ENCODE data around the gene TVP23A.
"Not testable (repeated sequence)": the region's sequence is repeated elsewhere in the genome, so short reads cannot be mapped to it uniquely, and the experiment has no call there.

TVP23A gene

GRCh38 chr16:10820546-10820945 is 2.0 kb upstream of the TVP23A start:
- Histone ChIP-seq H3K36me3 (ENCODE audit: control insufficient read depth in 1 of 2, insufficient read depth in 2 of 2, low read length in 2 of 2) (no peaks in the 10 kb centered on the region), H3K4me3 (ENCODE audit: low read depth in 1 of 2, low read length in 2 of 2) (no peak overlapping the region), H3K4me1 (ENCODE audit: control insufficient read depth in 1 of 2, insufficient read depth in 2 of 2, low read length in 2 of 2) (peaks cover 0 to 4% of the 10 kb centered on the region in 2 donors), H3K27me3 (ENCODE audit: low read depth, low read length) (no peaks in the 10 kb centered on the region), H3K27ac (ENCODE audit: low read length) (no peak overlapping the region), H3K9me3 (ENCODE audit: control insufficient read depth in 1 of 2, low read length in 2 of 2) (no peaks in the 10 kb centered on the region)

GRCh38 chr16:10817514-10817913 is 1.1 kb downstream of the TVP23A start:
- Histone ChIP-seq H3K4me3 (ENCODE audit: low read depth in 1 of 2, low read length in 2 of 2) (peak overlapping the region in 1 of 2 donors; percentile 59), H3K9me3 (ENCODE audit: control insufficient read depth in 1 of 2, low read length in 2 of 2) (no peaks in the 10 kb centered on the region), H3K27me3 (ENCODE audit: low read depth, low read length) (no peaks in the 10 kb centered on the region), H3K36me3 (ENCODE audit: control insufficient read depth in 1 of 2, insufficient read depth in 2 of 2, low read length in 2 of 2) (no peaks in the 10 kb centered on the region), H3K27ac (ENCODE audit: low read length) (no peak overlapping the region), H3K4me1 (ENCODE audit: control insufficient read depth in 1 of 2, insufficient read depth in 2 of 2, low read length in 2 of 2) (peaks cover 0 to 4% of the 10 kb centered on the region in 2 donors)

GRCh38 chr16:10813099-10813455 is 5.5 kb downstream of the TVP23A start:
- Histone ChIP-seq H3K27ac (ENCODE audit: low read length) (no peak overlapping the region), H3K27me3 (ENCODE audit: low read depth, low read length) (no peaks in the 10 kb centered on the region), H3K4me3 (ENCODE audit: low read depth in 1 of 2, low read length in 2 of 2) (no peak overlapping the region), H3K36me3 (ENCODE audit: control insufficient read depth in 1 of 2, insufficient read depth in 2 of 2, low read length in 2 of 2) (no peaks in the 10 kb centered on the region), H3K9me3 (ENCODE audit: control insufficient read depth in 1 of 2, low read length in 2 of 2) (no peaks in the 10 kb centered on the region), H3K4me1 (ENCODE audit: control insufficient read depth in 1 of 2, insufficient read depth in 2 of 2, low read length in 2 of 2) (no peaks in the 10 kb centered on the region)

GRCh38 chr16:10812312-10813098 is 6.1 kb downstream of the TVP23A start:
- no peak overlapping the region for H3K4me3 ChIP-seq (ENCODE audit: low read depth in 1 of 2, low read length in 2 of 2)
- H3K36me3 ChIP-seq (ENCODE audit: control insufficient read depth in 1 of 2, insufficient read depth in 2 of 2, low read length in 2 of 2): no peaks in the 10 kb centered on the region
- no peaks in the 10 kb centered on the region for H3K4me1 ChIP-seq (ENCODE audit: control insufficient read depth in 1 of 2, insufficient read depth in 2 of 2, low read length in 2 of 2)
- H3K27me3 ChIP-seq (ENCODE audit: low read depth, low read length): no peaks in the 10 kb centered on the region
- no peak overlapping the region for H3K27ac ChIP-seq (ENCODE audit: low read length)
- H3K9me3 ChIP-seq (ENCODE audit: control insufficient read depth in 1 of 2, low read length in 2 of 2): no peaks in the 10 kb centered on the region

GRCh38 chr16:10809706-10810105 is 8.9 kb downstream of the TVP23A start:
- H3K4me3 ChIP-seq (ENCODE audit: low read depth in 1 of 2, low read length in 2 of 2): no peak overlapping the region
- H3K9me3 ChIP-seq (ENCODE audit: control insufficient read depth in 1 of 2, low read length in 2 of 2): no peaks in the 10 kb centered on the region
- H3K4me1 ChIP-seq (ENCODE audit: control insufficient read depth in 1 of 2, insufficient read depth in 2 of 2, low read length in 2 of 2): no peaks in the 10 kb centered on the region
- H3K27me3 ChIP-seq (ENCODE audit: low read depth, low read length): no peaks in the 10 kb centered on the region
- H3K36me3 ChIP-seq (ENCODE audit: control insufficient read depth in 1 of 2, insufficient read depth in 2 of 2, low read length in 2 of 2): no peaks in the 10 kb centered on the region
- H3K27ac ChIP-seq (ENCODE audit: low read length): no peak overlapping the region

GRCh38 chr16:10808850-10809249 is 9.7 kb downstream of the TVP23A start:
- Histone ChIP-seq H3K27me3 (ENCODE audit: low read depth, low read length) (no peaks in the 10 kb centered on the region), H3K4me1 (ENCODE audit: control insufficient read depth in 1 of 2, insufficient read depth in 2 of 2, low read length in 2 of 2) (no peaks in the 10 kb centered on the region), H3K4me3 (ENCODE audit: low read depth in 1 of 2, low read length in 2 of 2) (no peak overlapping the region), H3K36me3 (ENCODE audit: control insufficient read depth in 1 of 2, insufficient read depth in 2 of 2, low read length in 2 of 2) (no peaks in the 10 kb centered on the region), H3K9me3 (ENCODE audit: control insufficient read depth in 1 of 2, low read length in 2 of 2) (no peaks in the 10 kb centered on the region), H3K27ac (ENCODE audit: low read length) (no peak overlapping the region)

GRCh38 chr16:10808218-10808617 is 10.4 kb downstream of the TVP23A start:
- Histone ChIP-seq H3K4me3 (ENCODE audit: low read depth in 1 of 2, low read length in 2 of 2) (no peak overlapping the region), H3K36me3 (ENCODE audit: control insufficient read depth in 1 of 2, insufficient read depth in 2 of 2, low read length in 2 of 2) (no peaks in the 10 kb centered on the region), H3K4me1 (ENCODE audit: control insufficient read depth in 1 of 2, insufficient read depth in 2 of 2, low read length in 2 of 2) (no peaks in the 10 kb centered on the region), H3K9me3 (ENCODE audit: control insufficient read depth in 1 of 2, low read length in 2 of 2) (no peaks in the 10 kb centered on the region), H3K27me3 (ENCODE audit: low read depth, low read length) (no peaks in the 10 kb centered on the region), H3K27ac (ENCODE audit: low read length) (no peak overlapping the region)

- Histone ChIP-seq H3K36me3 (ENCODE audit: control insufficient read depth in 1 of 2, insufficient read depth in 2 of 2, low read length in 2 of 2) (no peaks in the 10 kb centered on the region), H3K27ac (ENCODE audit: low read length) (no peak overlapping the region), H3K9me3 (ENCODE audit: control insufficient read depth in 1 of 2, low read length in 2 of 2) (no peaks in the 10 kb centered on the region), H3K4me3 (ENCODE audit: low read depth in 1 of 2, low read length in 2 of 2) (no peak overlapping the region), H3K27me3 (ENCODE audit: low read depth, low read length) (no peaks in the 10 kb centered on the region), H3K4me1 (ENCODE audit: control insufficient read depth in 1 of 2, insufficient read depth in 2 of 2, low read length in 2 of 2) (no peaks in the 10 kb centered on the region)
These were observed 11.9 kb downstream of the TVP23A start for GRCh38 chr16:10806698-10807097.

- no peak overlapping the region for H3K4me3 ChIP-seq (ENCODE audit: low read depth in 1 of 2, low read length in 2 of 2)
- no peaks in the 10 kb centered on the region for H3K27me3 ChIP-seq (ENCODE audit: low read depth, low read length)
- H3K4me1 ChIP-seq (ENCODE audit: control insufficient read depth in 1 of 2, insufficient read depth in 2 of 2, low read length in 2 of 2): no peaks in the 10 kb centered on the region
- H3K9me3 ChIP-seq (ENCODE audit: control insufficient read depth in 1 of 2, low read length in 2 of 2): no peaks in the 10 kb centered on the region
- H3K27ac ChIP-seq (ENCODE audit: low read length): no peak overlapping the region
- H3K36me3 ChIP-seq (ENCODE audit: control insufficient read depth in 1 of 2, insufficient read depth in 2 of 2, low read length in 2 of 2): no peaks in the 10 kb centered on the region
These were observed 13.3 kb downstream of the TVP23A start for GRCh38 chr16:10805334-10805733.

GRCh38 chr16:10799736-10800135 is 18.9 kb downstream of the TVP23A start:
- Histone ChIP-seq H3K9me3 (ENCODE audit: control insufficient read depth in 1 of 2, low read length in 2 of 2) (no peaks in the 10 kb centered on the region), H3K4me3 (ENCODE audit: low read depth in 1 of 2, low read length in 2 of 2) (no peak overlapping the region), H3K4me1 (ENCODE audit: control insufficient read depth in 1 of 2, insufficient read depth in 2 of 2, low read length in 2 of 2) (no peaks in the 10 kb centered on the region), H3K36me3 (ENCODE audit: control insufficient read depth in 1 of 2, insufficient read depth in 2 of 2, low read length in 2 of 2) (no peaks in the 10 kb centered on the region), H3K27me3 (ENCODE audit: low read depth, low read length) (no peaks in the 10 kb centered on the region), H3K27ac (ENCODE audit: low read length) (no peak overlapping the region)

- H3K4me1 ChIP-seq (ENCODE audit: control insufficient read depth in 1 of 2, insufficient read depth in 2 of 2, low read length in 2 of 2): no peaks in the 10 kb centered on the region
- H3K27me3 ChIP-seq (ENCODE audit: low read depth, low read length): no peaks in the 10 kb centered on the region
These were observed 27.5 kb downstream of the TVP23A start for GRCh38 chr16:10791048-10791447.

GRCh38 chr16:10788630-10789029 is 30.0 kb downstream of the TVP23A start:
- not testable (repeated sequence) for H3K9me3 ChIP-seq (ENCODE audit: control insufficient read depth in 1 of 2, low read length in 2 of 2); H3K36me3 ChIP-seq (ENCODE audit: control insufficient read depth in 1 of 2, insufficient read depth in 2 of 2, low read length in 2 of 2); H3K27ac ChIP-seq (ENCODE audit: low read length); H3K27me3 ChIP-seq (ENCODE audit: low read depth, low read length); H3K4me1 ChIP-seq (ENCODE audit: control insufficient read depth in 1 of 2, insufficient read depth in 2 of 2, low read length in 2 of 2); H3K4me3 ChIP-seq (ENCODE audit: low read depth in 1 of 2, low read length in 2 of 2)

More at GRCh38 chr16:10791048-10791447, 27.5 kb downstream of the TVP23A start:
- Histone ChIP-seq H3K9me3 (ENCODE audit: control insufficient read depth in 1 of 2, low read length in 2 of 2) (no peaks in the 10 kb centered on the region), H3K27ac (ENCODE audit: low read length) (no peak overlapping the region), H3K4me3 (ENCODE audit: low read depth in 1 of 2, low read length in 2 of 2) (no peak overlapping the region), H3K36me3 (ENCODE audit: control insufficient read depth in 1 of 2, insufficient read depth in 2 of 2, low read length in 2 of 2) (no peaks in the 10 kb centered on the region)

Measured in muscle layer of duodenum (tissue), 2 donors.